Vagina (tissue), 2 donors: ENCODE measurements around the gene CMTM4. TPM values are rescaled to one million over a fixed set of nuclear protein-coding genes. Genes with fewer than 3 reads are reported as not detected.

Source experiments
- DNase-seq, 2 donors: peaks; one replicate each; pipeline ENCODE4 v3.0.0-alpha.2; 2017; ENCODE audit errors: extremely low spot score in 2 of 2
- H3K27ac ChIP-seq: fragments of 200-600 bp; sonication (generic); one replicate; pipeline ENCODE4 v1.5.1; 2019
- H3K27me3 ChIP-seq: fragments of 200-600 bp; sonication (generic); one replicate; pipeline ENCODE4 v1.5.1; 2019
- H3K36me3 ChIP-seq, 2 donors: fragments of 200-600 bp; sonication (generic); one replicate each; pipeline ENCODE4 v1.5.1; 2017 to 2019
- H3K4me1 ChIP-seq: fragments of 200-600 bp; sonication (generic); one replicate; pipeline ENCODE4 v1.5.1; 2019
- H3K4me3 ChIP-seq, 2 donors: fragments of 200-600 bp; sonication (generic); 1 replicate in 1 of 2; 2 replicates in 1 of 2; pipeline ENCODE4 v1.5.1; 2016 to 2019
- H3K9me3 ChIP-seq: fragments of 200-600 bp; sonication (generic); one replicate; pipeline ENCODE4 v1.5.1; 2019
- POLR2A ChIP-seq, 2 donors: fragments of 450-650 bp; IDR thresholded peaks; one replicate each; pipeline ENCODE4 v1.6.1; 2017; ENCODE audit warnings: antibody characterized with exemption in 2 of 2, mild to moderate bottlenecking in 2 of 2, moderate library complexity in 2 of 2
- POLR2AphosphoS5 ChIP-seq, 2 donors: sonication (generic); formaldehyde crosslinking; IDR thresholded peaks; one replicate each; pipeline ENCODE4 v1.9.0; 2017; ENCODE audit warnings: antibody characterized with exemption in 2 of 2, mild to moderate bottlenecking in 2 of 2, low read depth in 1 of 2; ENCODE audit not compliant: insufficient read depth in 1 of 2
- intact Hi-C: fragments of 100-400 bp; cut with DNase I; formaldehyde crosslinking; loops from one replicate; pipeline ENCODE4 v1.15.1; 2023
- total RNA-seq: library from RNA; depleted of rRNA; stranded (reverse); fragments of >200 nt; gene quantifications from one replicate; pipeline ENCODE4 v1.2.3, GENCODE V29; 2016
- TF ChIP-seq, protein P1 (sequence below), 3 experiments: fragments of 450-650 bp in 2 of 3; fragments of 200-600 bp in 1 of 3; sonication (generic) in 1 of 3; IDR thresholded peaks; one replicate each; pipeline ENCODE4 v1.5.1; 2017 to 2019; ENCODE audit warnings: antibody characterized with exemption in 3 of 3, mild to moderate bottlenecking in 2 of 3, moderate library complexity in 2 of 3

The CMTM4 gene
- total RNA-seq, 1 donor from 2014 or later, result 15.7 TPM

- no peak overlapping the region for H3K4me3 ChIP-seq
- peaks cover 19% of the 10 kb centered on the region for H3K4me1 ChIP-seq
- intact Hi-C loops, result loop anchor here (5.0 kb wide), 1 partner anchor 223 kb away; no protein-coding TSS in a partner anchor
- DNase-seq, result no peak
- H3K27ac ChIP-seq, result no peak overlapping the region
- no peak for TF ChIP-seq POLR2AphosphoS5 (IDR thresholded peaks at IDR 0.05; ENCODE audit: insufficient read depth in 1 of 2, low read depth in 1 of 2)
- no peak for TF ChIP-seq POLR2A (IDR thresholded peaks at IDR 0.05)
- TF ChIP-seq, protein P1, sequence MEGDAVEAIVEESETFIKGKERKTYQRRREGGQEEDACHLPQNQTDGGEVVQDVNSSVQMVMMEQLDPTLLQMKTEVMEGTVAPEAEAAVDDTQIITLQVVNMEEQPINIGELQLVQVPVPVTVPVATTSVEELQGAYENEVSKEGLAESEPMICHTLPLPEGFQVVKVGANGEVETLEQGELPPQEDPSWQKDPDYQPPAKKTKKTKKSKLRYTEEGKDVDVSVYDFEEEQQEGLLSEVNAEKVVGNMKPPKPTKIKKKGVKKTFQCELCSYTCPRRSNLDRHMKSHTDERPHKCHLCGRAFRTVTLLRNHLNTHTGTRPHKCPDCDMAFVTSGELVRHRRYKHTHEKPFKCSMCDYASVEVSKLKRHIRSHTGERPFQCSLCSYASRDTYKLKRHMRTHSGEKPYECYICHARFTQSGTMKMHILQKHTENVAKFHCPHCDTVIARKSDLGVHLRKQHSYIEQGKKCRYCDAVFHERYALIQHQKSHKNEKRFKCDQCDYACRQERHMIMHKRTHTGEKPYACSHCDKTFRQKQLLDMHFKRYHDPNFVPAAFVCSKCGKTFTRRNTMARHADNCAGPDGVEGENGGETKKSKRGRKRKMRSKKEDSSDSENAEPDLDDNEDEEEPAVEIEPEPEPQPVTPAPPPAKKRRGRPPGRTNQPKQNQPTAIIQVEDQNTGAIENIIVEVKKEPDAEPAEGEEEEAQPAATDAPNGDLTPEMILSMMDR (IDR thresholded peaks at IDR 0.05), result no peak
- H3K9me3 ChIP-seq, result no peaks in the 10 kb centered on the region
- no peaks in the 10 kb centered on the region for H3K27me3 ChIP-seq
- no peaks in the 10 kb centered on the region for H3K36me3 ChIP-seq
Observed at GRCh38 chr16:66699898-66700297, 3.4 kb upstream of the CMTM4 start.

GRCh38 chr16:66698046-66698445 is 1.5 kb upstream of the CMTM4 start:
- Histone ChIP-seq H3K27ac (no peak overlapping the region), H3K36me3 (no peaks in the 10 kb centered on the region), H3K4me3 (no peak overlapping the region), H3K9me3 (no peaks in the 10 kb centered on the region), H3K27me3 (no peaks in the 10 kb centered on the region), H3K4me1 (peaks cover 26% of the 10 kb centered on the region)
- TF ChIP-seq POLR2AphosphoS5 (IDR thresholded peaks at IDR 0.05; ENCODE audit: insufficient read depth in 1 of 2, low read depth in 1 of 2) (no peak), POLR2A (IDR thresholded peaks at IDR 0.05) (no peak)
- TF ChIP-seq, protein P1 (IDR thresholded peaks at IDR 0.05), result no peak
- DNase-seq, result no peak
- intact Hi-C loops, result loop anchor here (5.0 kb wide), 1 partner anchor 221 kb away; no protein-coding TSS in a partner anchor

- no peak for TF ChIP-seq POLR2AphosphoS5 (IDR thresholded peaks at IDR 0.05; ENCODE audit: insufficient read depth in 1 of 2, low read depth in 1 of 2)
- no peak for TF ChIP-seq POLR2A (IDR thresholded peaks at IDR 0.05)
- TF ChIP-seq, protein P1 (IDR thresholded peaks at IDR 0.05), result no peak
- intact Hi-C loops, result loop anchor here (5.0 kb wide), 1 partner anchor 219 kb away; no protein-coding TSS in a partner anchor
- Histone ChIP-seq H3K27me3 (no peaks in the 10 kb centered on the region), H3K36me3 (no peaks in the 10 kb centered on the region), H3K4me1 (peaks cover 26% of the 10 kb centered on the region), H3K27ac (peak overlapping the region; percentile 71), H3K4me3 (peak overlapping the region; percentile 62 to 98), H3K9me3 (no peaks in the 10 kb centered on the region)
- no peak for DNase-seq
Observed at GRCh38 chr16:66695935-66696668, 441 bp downstream of the CMTM4 start.

DNA sequence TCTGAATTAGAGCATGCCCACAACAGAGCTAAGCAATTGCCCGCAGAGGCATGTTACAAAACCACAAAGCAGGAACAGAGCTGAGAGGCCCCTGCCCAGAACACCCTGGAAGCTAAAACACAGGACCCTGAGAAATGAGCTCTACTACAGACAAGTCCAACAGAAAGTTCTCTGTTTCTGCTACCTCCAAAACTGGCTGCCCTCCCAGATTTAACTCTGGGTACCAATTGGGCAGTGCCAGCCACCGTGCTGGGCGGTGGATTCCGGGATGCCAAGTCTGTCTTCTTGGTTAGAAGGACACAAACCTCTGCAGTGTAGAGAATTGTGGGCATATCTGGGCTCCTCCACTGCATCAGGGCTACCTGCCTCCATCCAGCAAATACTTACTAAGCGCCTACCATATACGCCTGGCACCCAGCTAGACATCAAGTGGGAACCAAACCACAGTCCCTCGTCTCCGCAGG is 1.0 kb downstream of the CMTM4 start:
- peak overlapping the region; percentile 71 for H3K27ac ChIP-seq
- no peaks in the 10 kb centered on the region for H3K36me3 ChIP-seq
- H3K4me3 ChIP-seq, result peak overlapping the region; percentile 62 to 98
- peaks cover 26% of the 10 kb centered on the region for H3K4me1 ChIP-seq
- DNase-seq, result no peak
- no peaks in the 10 kb centered on the region for H3K9me3 ChIP-seq
- TF ChIP-seq, protein P1 (IDR thresholded peaks at IDR 0.05), result no peak
- TF ChIP-seq POLR2A (IDR thresholded peaks at IDR 0.05) (no peak), POLR2AphosphoS5 (IDR thresholded peaks at IDR 0.05; ENCODE audit: insufficient read depth in 1 of 2, low read depth in 1 of 2) (no peak)
- no peaks in the 10 kb centered on the region for H3K27me3 ChIP-seq
- intact Hi-C loops, result loop anchor here (5.0 kb wide), 1 partner anchor 218 kb away; no protein-coding TSS in a partner anchor

- H3K27me3 ChIP-seq, result no peaks in the 10 kb centered on the region
- H3K36me3 ChIP-seq, result no peaks in the 10 kb centered on the region
- no peak for DNase-seq
- TF ChIP-seq POLR2A (IDR thresholded peaks at IDR 0.05), result no peak
- no peak for TF ChIP-seq POLR2AphosphoS5 (IDR thresholded peaks at IDR 0.05; ENCODE audit: insufficient read depth in 1 of 2, low read depth in 1 of 2)
- TF ChIP-seq, protein P1 (IDR thresholded peaks at IDR 0.05), result no peak
- H3K4me1 ChIP-seq, result peaks cover 26% of the 10 kb centered on the region
- intact Hi-C loops, result no loop called here
- H3K4me3 ChIP-seq, result no peak overlapping the region
- no peak overlapping the region for H3K27ac ChIP-seq
- no peaks in the 10 kb centered on the region for H3K9me3 ChIP-seq
Observed at GRCh38 chr16:66693149-66693548, 3.4 kb downstream of the CMTM4 start.
